PFSK-1 (cell line): ENCODE measurements around the gene AP2A2.

Experiments used
- FOXP2 ChIP-seq: optimal IDR thresholded peaks from 2 replicates; pipeline ENCODE3; 2011; ENCODE audit warnings: borderline replicate concordance, control low read depth, inconsistent platforms; ENCODE audit not compliant: insufficient read depth; ENCODE audit errors: extremely low read length, extremely low read depth
- POLR2AphosphoS5 ChIP-seq: IDR thresholded peaks from 2 replicates; pipeline ENCODE4 v1.6.1; 2012; ENCODE audit warnings: low read depth, mild to moderate bottlenecking, control low read depth, low read length, moderate library complexity
- REST ChIP-seq, 2 experiments: IDR thresholded peaks; 2 replicates each; pipeline versions ENCODE4 v1.6.1 to v1.8.0; 2011 to 2012; ENCODE audit warnings: low read depth in 2 of 2, low read length in 2 of 2, control low read depth in 1 of 2, inconsistent platforms in 1 of 2, mild to moderate bottlenecking in 1 of 2, moderate library complexity in 1 of 2; ENCODE audit not compliant: insufficient read depth in 1 of 2
- SIN3A ChIP-seq: IDR thresholded peaks from 2 replicates; pipeline ENCODE4 v1.6.1; 2012; ENCODE audit warnings: mild to moderate bottlenecking, low read length, moderate library complexity, borderline replicate concordance; ENCODE audit not compliant: insufficient read depth
- TAF1 ChIP-seq: IDR thresholded peaks from 2 replicates; pipeline ENCODE4 v1.6.1; 2012; ENCODE audit warnings: low read length, control low read depth, borderline replicate concordance; ENCODE audit not compliant: insufficient read depth

Gene AP2A2

GRCh38 chr11:1013631-1013935 lies 87.9 kb downstream of the AP2A2 start:
- TF ChIP-seq POLR2AphosphoS5 (no peak), REST (IDR thresholded peaks at IDR 0.05; ENCODE audit: insufficient read depth in 1 of 2, low read depth in 2 of 2, low read length in 2 of 2) (no peak), FOXP2 (no peak), SIN3A (no peak), TAF1 (no peak)

DNA sequence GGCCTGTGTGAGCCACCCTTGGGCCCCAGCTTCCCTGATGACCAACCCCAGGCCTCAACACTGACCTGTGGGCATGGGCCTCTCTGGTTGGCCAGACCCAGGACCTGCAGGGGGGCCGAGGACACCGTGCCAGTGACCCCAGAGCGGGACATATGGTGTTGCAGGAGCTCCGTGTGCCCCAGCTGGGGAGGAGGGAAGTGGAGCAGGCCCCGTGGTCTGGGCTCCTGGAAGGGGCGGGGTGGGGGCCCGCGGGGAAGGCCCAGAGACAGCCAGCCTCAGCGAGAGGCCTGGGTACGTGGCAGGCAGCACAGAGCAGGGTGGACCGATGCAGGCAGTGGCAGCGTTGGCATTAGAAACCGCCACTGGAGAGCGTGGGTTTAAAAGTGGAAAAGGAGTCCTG lies 88.6 kb downstream of the AP2A2 start:
- TF ChIP-seq TAF1 (no peak), POLR2AphosphoS5 (no peak; the same call in 1 of the 2 replicates), SIN3A (no peak), REST (IDR thresholded peaks at IDR 0.05; ENCODE audit: insufficient read depth in 1 of 2, low read depth in 2 of 2, low read length in 2 of 2) (no peak), FOXP2 (no peak)

DNA sequence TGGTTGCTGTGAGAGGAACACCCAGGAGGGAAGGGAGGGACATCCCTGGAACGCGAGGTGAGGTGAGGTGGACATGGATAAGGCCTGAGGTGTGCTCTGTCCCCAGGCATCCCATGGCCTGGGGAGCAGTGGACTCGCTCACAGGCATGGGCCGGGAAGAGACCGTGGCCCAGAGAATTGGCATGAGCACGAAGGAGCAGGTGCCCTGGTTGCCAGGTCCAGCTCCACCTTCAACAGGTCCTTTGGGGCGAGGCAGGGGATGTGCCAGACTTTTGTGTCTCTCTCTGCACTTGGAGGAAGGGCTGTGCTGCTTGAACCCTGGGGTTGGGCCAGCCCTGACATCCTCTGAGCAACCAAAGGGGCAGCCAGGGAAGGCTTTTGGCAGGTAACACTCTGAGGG lies 89.4 kb downstream of the AP2A2 start:
- TF ChIP-seq TAF1: no peak
- no peak for TF ChIP-seq REST (IDR thresholded peaks at IDR 0.05; ENCODE audit: insufficient read depth in 1 of 2, low read depth in 2 of 2, low read length in 2 of 2)
- no peak for TF ChIP-seq SIN3A
- TF ChIP-seq POLR2AphosphoS5: no peak
- TF ChIP-seq FOXP2: no peak

DNA sequence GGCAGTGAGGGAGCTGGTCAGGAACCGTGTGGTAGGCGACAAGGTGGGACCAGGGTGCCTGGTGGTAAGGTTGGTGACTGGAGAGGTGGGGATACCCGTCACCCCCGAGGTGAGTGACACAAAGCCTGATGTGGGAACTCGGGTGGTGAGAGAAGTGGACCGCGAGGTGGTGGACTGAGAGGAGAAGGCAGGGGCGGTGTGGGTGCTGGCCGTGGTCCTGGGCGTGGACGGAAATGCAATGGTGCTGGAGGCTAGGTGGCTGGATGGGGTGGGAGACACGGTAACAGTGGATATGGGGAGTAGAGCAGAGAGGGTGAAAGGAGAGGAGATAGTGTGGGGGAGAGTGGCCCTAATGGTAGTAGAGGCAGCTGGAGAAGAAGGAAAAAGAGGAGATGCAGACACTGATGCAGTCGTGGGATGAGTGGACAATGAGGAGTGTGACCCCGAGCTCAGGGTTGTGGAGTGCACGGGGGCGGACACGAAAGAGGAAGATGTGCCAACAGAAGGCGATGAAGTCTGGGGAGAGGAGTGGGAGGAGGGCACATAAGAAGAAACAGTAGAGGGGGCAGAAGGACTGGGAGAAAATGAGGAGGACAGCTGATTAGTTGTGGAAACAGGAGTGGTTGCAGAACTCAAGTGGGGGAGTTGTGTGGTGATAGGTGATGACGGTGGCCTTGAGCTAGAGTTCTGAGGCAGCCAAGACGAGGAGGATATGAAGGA lies 90.3 kb downstream of the AP2A2 start:
- TF ChIP-seq SIN3A: no peak
- TF ChIP-seq TAF1: no peak
- TF ChIP-seq REST (IDR thresholded peaks at IDR 0.05; ENCODE audit: insufficient read depth in 1 of 2, low read depth in 2 of 2, low read length in 2 of 2): peak; percentile 57 to 83; a peak in 3 of 4 replicates
- TF ChIP-seq POLR2AphosphoS5: no peak
- no peak for TF ChIP-seq FOXP2
